NCI-H446 treated with DMSO at 0.1 percent for 48 hours (cell line): ENCODE measurements around the gene CD79B.
"Not testable (repeated sequence)": the region's sequence is repeated elsewhere in the genome, so short reads cannot be mapped to it uniquely, and the experiment has no call there.

ENCODE experiments used
- DNase-seq: peaks from one replicate; lab custom pipeline; 2025; lab: John Stamatoyannopoulos, UW

The CD79B gene

DNA sequence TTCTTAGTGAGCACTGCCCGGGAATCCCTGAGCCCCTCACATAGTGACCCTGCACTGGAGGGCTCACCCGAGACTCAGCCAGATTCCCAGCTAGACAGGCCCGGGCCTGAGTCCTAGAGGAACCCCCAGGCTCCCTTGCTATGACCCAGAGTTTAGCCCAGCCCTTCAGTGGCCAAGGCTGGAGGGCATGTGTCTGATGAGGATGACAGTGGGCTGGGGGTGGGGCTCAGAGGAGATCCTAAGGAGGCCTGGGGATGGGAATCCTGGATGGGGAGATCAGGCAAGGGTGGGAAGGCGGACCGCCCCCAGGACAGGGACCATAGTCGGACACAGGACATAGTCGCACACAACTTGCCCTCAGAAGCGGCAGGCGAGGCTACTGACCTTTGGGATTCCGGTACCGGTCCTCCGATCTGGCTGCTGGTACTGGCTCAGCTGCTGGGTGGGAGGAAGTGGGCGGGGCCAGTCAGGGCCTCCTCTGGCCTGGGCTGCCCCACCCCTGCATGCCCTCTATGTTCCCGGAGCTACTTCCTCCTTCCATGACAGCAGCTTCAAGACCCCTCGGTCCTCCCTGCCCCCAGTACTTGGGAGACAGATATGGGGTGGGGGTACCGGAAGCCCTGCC is 1.1 kb downstream of the CD79B start:
- no peak for DNase-seq

DNA sequence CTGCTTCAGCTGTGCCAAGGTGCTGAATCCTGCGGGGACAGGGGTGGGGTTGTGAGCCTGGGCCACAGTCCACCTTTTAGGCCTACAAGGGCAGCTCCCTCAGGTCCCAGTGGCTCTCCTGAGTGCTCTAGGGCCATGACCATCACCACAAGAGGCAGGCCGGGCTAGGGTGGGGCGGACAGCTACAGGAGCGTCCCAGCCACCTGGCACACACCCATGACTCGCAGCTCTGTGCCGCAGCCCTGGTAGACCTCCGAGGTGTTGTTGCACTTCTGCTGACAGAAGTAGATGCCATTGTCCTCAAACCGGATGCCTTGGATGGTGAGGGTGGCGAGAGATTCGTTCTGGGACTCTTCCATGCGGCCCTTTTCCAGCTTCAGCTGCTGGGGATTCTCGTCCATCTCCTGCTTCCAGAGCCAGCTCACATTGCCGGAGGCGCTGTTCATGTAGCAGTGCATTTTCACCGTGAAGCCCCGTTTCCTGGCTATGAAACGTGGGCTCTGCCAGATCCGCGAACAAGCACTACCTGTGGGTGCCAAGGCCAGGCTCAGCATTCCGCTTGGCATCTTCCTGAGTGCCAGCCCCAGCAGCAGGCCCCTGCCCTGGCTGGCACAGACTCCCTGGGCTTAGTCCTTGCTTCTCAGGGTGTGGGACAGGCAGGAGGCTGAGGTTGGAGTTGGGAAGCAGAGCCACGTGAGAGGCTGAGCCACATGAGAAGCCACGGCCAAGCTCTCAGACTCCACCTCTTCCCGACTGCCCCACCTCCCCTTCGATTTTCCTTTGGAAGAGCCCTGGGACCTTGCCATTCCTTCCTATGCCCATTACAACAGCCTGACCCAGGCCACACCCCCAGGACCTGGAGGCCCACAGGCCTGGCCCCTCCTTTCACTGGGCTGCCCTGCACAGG is 2.0 kb downstream of the CD79B start:
- DNase-seq = no peak

DNA sequence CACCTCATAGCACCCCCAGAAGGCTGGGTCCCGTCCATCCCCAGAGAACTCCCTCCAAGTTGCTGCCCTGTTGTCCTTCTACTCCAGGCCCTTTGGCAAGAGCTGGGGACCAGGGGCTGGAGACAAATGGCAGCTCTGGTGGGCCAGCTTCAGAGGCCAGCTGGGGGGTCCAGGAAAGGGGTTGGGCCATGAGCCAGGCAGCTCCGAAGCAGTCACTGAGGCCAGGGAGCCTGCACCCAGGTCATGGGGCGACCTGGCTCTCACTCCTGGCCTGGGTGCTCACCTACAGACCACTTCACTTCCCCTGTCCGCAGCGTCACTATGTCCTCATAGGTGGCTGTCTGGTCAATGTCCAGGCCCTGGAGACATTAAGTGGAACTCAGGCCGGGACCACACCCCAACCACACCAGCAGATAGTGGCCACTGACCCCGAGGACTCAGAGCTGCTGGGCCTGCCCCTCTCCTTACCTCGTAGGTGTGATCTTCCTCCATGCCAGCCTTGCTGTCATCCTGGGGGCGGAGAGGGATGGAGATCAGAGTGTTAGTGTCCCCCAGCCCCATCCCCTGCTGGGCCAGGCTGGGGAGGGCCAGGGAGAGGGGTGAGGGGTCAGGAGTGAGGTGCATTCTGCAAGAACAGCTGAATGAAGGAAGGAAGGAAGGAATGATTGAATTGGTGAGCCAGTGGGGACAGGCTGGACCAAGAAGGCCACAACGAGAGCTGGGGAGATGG is 3.0 kb downstream of the CD79B start:
- DNase-seq = no peak

DNA sequence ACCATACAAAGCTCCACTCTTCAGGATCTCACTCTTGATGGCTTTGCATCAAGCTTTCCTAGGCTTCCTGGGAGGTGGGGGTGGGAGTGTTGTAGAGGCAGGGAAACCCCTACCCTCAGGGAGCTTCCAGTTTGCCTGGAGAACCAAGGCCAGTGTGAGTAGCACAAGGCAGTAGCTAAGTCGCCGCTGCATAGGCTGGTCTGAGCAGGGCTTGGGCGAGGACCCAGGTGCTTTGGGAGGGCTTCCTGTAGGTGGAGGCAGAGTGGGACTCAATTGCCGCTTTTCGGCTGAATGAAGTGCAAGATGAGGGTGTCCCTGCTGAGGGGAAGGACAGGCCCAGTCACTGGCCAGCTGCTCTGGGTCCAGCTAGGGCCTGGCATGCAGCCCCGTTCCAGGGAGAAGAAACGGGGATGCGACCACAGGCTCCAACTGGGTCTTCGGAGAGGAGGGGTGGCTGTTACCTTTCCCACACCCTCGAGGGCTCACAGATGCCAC is 3.9 kb downstream of the CD79B start:
- no peak for DNase-seq

DNA sequence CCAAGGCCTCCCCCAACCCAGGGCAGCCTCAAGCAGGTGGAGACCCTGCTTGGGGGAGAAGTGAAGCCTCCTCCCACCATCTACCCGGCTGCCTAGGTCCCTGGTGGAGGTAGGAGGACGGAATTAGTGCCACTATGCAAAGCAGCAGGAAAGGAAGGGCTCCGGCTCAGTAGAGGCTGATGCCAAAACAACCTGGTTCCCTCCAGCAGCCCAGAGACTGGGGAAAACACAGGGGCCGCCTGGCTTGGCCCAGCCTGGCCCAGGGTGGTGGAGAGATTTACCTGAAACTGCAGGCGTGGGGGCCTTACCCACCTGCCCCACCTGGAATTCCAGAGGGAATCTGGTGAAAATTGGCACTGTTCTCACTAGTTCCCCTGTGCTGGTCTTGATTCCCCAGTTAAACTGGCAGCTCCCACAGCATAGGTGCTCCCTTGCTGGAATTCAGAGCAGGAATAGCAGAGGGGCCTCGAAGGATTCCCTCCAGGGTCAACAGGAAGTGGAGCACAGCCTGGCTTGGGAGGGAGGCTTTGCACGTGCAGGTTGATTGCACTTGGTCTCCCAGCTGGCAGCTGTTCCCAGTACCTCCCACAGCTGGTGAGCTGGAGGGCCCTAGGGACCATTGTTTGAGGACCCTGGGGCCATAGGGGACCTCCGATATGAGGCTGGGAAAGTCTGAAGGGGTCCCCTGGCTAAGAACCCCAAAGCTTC is 4.5 kb downstream of the CD79B start:
- DNase-seq = no peak

DNA sequence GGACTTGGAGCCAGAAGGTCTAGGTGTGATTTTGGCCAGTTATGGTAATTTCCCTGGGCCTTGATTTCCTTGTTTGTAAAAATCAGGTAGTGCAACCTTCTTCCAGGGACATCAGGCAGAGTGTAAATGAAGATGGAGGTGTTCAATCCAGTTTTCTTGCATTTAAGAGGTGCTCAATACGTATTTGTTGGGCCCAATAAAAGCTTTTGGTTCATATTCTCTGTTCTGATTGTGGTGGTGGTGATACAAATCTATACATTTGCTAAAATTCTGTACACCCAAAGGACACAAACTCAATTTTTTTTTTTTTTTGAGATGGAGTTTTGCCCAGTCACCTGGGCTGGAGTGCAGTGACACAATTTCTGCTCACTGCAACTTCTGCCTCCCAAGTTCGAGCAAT is 6.0 kb downstream of the CD79B start:
- DNase-seq = no peak

DNA sequence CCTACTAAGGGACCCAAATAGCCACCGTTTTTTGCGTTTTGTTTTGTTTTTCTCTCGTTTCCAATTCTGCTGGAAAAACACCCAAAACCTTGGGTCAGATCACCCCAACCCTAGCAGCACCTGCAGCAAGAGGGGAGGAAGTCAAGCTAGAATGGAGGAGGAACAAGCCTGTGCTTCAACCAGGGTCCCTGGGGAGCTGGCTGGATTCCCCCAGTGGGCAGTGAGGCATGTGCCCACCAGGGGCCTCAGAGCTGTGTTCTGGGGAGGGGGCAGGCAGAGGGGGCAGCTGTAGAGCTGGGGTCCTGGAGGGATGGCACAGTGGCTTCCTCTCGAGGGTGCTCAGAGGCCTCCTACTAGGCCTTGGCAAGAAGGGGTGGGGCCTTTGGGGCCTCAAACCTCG is 6.5 kb downstream of the CD79B start:
- no peak for DNase-seq

DNA sequence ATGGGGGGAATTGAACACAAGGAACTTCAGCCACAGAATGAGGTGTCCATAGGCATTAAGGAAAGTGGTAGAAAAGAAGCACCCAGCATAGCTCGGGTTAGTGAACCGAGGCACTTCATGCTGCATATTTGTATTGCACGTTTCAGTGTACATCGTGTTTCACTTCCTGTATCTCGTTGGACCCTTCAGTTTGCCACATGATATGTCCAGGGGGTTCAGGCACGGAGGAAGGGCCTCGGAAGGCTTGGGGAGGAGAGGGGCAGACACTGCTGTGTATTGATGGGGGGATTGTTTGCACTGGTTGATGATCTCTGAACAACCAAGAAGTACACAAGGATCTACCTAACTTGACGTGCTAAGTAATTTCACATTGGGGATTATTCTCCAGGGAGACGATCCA is 9.7 kb downstream of the CD79B start:
- not testable (repeated sequence) for DNase-seq

DNA sequence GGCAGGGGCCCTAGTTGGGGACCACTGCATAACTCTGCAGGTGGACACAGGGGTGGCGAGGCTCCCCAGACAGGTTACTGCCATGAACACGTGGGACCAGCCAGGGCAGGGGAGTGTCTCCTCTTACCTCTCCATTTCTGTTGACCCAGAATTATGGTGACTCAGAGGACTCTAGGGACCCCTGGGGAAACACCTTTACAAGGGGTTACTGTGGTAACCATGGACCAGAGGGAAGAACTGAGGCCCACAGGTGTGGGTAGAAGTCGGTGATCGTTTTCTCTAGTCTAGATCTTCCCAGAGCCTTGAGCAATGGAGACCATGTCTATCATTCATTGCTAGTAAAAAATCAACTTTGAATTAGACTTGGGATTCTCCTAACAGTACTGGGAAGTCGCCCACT is 11.4 kb downstream of the CD79B start:
- not testable (repeated sequence) for DNase-seq

DNA sequence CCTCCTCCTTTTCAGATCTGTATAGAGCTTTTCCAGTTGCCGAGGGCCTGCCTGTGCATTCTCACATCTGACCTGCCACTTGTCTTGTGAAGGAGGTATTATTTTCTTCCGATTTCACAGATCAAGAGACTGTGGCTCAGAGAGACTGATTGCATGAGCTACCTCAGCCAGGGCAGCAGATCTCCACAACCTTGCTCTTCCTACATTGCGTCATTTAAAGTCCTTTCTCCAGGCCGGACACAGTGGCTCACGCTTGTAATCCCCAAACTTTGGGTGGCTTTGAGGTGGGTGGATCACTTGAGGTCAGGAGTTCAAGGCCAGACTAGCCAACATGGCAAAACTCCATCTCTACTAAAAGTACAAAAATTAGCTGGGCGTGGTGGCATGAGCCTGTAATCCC is 12.1 kb downstream of the CD79B start:
- not testable (repeated sequence) for DNase-seq

DNA sequence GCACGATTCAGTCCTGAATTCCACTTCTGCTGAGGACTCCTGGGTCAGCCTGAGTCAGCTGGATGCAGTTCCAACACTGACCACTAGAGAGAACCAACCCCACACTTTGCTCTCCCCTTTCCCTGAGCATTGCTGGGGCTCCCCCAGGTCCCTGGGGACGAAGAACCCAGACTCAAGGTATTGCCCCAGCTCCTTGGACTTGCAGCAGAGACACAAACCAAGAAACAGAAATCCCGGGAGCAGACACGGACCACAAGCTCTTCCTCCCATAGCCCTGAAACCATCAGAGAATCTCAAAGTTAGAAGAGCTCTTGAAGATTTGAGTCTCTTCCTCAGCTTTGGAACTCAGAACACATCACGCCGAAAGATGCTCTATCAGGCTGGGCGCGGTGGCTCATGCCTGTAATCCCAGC is 12.8 kb downstream of the CD79B start:
- DNase-seq = no peak

DNA sequence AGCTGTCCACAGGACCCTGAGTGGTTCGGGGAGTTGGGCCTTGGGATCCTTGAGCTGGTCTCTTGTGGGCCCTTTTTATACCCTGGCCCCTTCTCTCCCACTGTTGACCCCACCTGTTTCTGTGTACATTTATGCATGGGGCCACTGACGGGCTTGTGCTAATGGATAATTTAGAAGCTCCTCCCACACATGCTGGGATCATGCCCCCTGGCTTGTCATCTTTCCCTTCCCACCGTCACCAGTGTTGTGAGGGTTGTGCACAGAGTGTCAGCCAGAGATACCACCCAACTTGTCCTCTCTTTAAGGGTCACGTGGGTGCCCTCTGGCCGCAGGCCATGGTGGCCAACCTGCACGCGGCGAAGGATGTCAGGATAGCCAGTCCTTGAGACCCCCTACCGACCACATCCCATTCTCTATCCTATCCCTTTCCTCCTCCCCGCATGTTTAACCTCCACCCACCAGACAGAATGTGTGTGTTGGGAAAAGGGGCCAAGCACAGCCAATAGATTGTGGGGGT is 13.3 kb downstream of the CD79B start, which contains the start of gene GH1:
Gene GH1, minus strand, starts transcription at position 51 of the 517 bp plus-strand sequence. CDS start 63 bp downstream, outside the sequence.
- DNase-seq = not testable (repeated sequence)

DNA sequence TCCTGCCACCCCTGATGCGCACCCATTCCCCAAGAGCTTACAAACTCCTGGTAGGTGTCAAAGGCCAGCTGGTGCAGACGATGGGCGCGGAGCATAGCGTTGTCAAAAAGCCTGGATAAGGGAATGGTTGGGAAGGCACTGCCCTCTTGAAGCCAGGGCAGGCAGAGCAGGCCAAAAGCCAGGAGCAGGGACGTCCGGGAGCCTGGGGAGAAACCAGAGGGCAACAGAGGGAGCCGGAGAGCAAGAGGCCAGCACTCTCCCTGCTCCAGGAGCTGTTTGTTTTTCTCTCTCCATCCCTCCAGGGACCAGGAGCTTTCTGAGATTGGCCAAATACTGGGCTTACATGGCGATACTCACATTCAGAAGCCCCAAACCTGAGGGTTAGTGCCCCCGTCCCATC is 13.8 kb downstream of the CD79B start:
- no peak for DNase-seq

DNA sequence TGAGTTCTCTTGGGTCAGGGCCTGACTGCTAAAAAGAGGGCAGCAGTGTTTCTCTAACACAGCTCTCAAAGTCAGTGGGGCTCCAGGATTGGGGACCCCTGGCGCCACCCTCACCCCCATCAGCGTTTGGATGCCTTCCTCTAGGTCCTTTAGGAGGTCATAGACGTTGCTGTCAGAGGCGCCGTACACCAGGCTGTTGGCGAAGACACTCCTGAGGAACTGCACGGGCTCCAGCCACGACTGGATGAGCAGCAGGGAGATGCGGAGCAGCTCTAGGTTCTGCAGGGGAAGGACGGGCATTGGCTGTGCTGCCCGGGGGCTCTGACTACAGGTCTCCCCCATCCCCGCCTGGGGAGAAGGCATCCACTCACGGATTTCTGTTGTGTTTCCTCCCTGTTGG is 14.5 kb downstream of the CD79B start:
- no peak for DNase-seq

DNA sequence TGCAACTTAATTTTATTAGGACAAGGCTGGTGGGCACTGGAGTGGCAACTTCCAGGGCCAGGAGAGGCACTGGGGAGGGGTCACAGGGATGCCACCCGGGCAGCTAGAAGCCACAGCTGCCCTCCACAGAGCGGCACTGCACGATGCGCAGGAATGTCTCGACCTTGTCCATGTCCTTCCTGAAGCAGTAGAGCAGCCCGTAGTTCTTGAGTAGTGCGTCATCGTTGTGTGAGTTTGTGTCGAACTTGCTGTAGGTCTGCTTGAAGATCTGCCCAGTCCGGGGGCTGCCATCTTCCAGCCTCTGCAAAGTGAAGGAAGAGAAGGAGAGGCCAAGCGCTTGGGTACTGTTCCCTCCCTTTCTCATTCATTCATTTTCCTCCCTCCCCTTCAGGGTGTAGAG is 14.9 kb downstream of the CD79B start:
- not testable (repeated sequence) for DNase-seq

DNA sequence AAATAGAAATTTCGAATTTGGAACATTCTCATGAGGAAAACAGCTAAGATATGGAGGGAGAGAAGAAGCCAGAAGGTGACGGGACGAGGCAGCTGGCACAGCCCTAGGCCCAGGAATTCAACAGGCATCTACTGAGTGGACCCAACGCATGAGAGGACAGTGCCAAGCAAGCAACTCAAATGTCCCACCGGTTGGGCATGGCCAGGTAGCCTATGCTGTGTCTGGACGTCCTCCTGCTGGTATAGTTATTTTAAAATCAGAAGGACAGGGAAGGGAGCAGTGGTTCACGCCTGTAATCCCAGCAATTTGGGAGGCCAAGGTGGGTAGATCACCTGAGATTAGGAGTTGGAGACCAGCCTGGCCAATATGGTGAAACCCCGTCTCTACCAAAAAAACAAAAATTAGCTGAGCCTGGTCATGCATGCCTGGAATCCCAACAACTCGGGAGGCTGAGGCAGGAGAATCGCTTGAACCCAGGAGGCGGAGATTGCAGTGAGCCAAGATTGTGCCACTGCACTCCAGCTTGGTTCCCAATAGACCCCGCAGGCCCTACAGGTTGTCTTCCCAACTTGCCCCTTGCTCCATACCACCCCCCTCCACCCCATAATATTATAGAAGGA is 15.5 kb downstream of the CD79B start:
- no peak for DNase-seq

DNA sequence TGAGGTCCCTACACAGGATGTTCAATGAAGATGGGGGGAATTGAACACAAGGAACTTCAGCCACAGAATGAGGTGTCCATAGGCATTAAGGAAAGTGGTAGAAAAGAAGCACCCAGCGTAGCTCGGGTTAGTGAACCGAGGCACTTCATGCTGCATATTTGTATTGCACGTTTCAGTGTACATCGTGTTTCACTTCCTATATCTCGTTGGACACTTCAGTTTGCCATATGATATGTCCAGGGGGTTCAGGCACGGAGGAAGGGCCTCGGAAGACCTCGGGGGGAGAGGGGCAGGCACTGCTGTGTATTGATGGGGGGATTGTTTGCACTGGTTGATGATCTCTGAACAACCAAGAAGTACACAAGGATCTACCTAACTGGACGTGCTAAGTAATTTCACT is 16.4 kb downstream of the CD79B start:
- not testable (repeated sequence) for DNase-seq

DNA sequence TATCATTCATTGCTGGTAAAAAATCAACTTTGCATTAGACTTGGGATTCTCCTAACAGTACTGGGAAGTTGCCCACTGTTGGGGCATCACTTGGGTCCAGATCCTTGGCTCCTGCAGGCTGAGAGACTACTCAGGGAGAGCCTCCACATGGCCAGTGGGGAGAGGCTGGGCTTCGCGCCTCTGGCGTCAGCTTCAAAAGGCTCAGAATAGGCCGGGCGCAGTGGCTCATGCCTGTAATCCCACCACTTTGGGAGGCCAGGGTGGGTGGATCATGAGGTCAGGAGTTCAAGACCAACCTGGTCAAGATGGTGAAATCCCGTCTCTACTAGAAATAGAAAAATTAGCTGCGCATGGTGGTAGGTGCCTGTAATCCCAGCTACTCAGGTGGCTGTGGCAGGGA is 17.7 kb downstream of the CD79B start:
- no peak for DNase-seq

DNA sequence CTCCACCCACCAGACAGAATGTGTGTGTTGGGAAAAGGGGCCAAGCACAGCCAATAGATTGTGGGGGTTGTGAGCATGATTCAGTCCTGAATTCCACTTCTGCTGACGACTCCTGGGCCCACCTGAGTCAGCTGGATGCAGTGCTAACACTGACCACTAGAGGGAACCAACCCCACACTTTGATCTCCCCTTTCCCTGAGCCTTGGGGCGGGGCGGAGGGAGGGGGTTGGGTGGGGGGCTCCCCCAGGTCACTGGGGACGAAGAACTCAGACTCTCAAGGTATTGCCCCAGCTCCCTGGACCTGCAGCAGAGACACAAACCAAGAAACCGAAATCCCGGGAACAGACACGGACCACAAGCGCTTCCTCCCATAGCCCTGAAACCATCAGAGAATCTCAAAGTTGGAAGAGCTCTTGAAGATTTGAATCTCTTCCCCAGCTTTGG is 20.5 kb downstream of the CD79B start:
- no peak for DNase-seq

DNA sequence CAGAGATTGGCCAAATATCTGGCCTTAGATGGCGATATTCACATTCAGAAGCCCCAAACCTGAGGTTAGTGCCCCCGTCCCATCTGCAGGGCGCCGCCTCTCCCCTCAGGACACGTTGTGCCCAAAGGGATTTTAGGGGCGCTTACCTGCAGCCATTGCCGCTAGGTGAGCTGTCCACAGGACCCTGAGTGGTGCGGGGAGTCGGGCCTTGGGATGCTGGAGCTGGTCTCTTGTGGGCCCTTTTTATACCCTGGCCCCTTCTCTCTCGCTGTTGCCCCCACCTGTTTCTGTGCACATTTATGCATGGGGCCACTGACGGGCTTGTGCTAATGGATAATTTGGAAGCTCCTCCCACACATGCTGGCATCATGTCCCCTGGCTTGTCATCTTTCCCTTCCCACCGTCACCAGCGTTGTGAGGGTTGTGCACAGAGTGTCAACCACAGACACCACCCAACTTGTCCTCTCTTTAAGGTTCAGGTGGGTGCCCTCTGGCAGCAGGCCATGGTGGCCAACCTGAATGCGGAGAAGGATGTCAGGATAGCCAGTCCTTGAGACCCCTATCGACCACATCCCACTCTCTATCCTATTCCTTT is 21.0 kb downstream of the CD79B start, which contains the start of gene CSHL1:
Gene CSHL1, minus strand, starts transcription at position 218 of the 595 bp plus-strand sequence. Its CDS starts 62 bp downstream, at position 156.
- no peak for DNase-seq

DNA sequence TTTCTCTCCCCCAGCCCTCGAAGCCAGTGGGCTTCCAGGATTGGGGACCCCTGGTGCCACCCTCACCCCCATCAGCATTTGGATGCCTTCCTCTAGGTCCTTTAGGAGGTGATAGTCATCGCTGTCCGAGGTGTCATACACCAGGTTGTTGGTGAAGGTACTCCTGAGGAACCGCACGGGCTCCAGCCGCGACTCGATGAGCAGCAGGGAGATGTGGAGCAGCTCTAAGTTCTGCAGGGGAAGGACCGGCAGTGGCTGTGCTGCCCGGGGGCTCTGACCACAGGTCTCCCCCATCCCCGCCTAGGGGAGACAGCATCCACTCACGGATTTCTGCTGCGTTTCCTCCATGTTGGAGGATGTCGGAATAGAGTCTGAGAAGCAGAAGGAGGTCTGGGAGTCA is 22.0 kb downstream of the CD79B start:
- no peak for DNase-seq
